IgD-negative memory B cell (primary cell): ENCODE data around the gene LRRC37A. TPM values are rescaled to one million over a fixed set of nuclear protein-coding genes. Genes with fewer than 3 reads are reported as not detected.
"Not testable (repeated sequence)": the region's sequence is repeated elsewhere in the genome, so short reads cannot be mapped to it uniquely, and the experiment has no call there.

Experiments used
- H3K27ac Mint-ChIP-seq, 3 donors: one replicate each; pipeline ENCODE4 v1.8.0; 2020 to 2022; ENCODE audit warnings: mild to moderate bottlenecking in 3 of 3, mixed read lengths in 3 of 3, moderate library complexity in 1 of 3
- H3K27me3 Mint-ChIP-seq: one replicate; pipeline ENCODE4 v1.8.0; 2021; ENCODE audit warnings: mixed read lengths
- H3K36me3 Mint-ChIP-seq: one replicate; pipeline ENCODE4 v1.8.0; 2020; ENCODE audit warnings: mild to moderate bottlenecking, mixed read lengths
- H3K4me1 Mint-ChIP-seq, 3 donors: one replicate each; pipeline ENCODE4 v1.8.0; 2020 to 2022; ENCODE audit warnings: mixed read lengths in 3 of 3, mild to moderate bottlenecking in 1 of 3
- H3K4me3 Mint-ChIP-seq, 4 donors: one replicate each; pipeline ENCODE4 v1.8.0; 2020 to 2022; ENCODE audit warnings: mild to moderate bottlenecking in 4 of 4, mixed read lengths in 4 of 4, moderate library complexity in 3 of 4
- H3K9me3 Mint-ChIP-seq, 3 donors: one replicate each; pipeline ENCODE4 v1.8.0; 2020 to 2021; ENCODE audit warnings: mixed read lengths in 3 of 3, mild to moderate bottlenecking in 1 of 3
- polyA plus RNA-seq: library from polyadenylated mRNA; unstranded; fragments of 300-500 nt; fragmentation: Illumina TruSeq; gene quantifications from one replicate; pipeline ENCODE4 v1.2.3, GENCODE V29; 2021

The LRRC37A gene
- polyA plus RNA-seq, 1 donor from 2014 or later = 1.3 TPM

GRCh38 chr17:46276728-46277479 is 18.0 kb upstream of the LRRC37A start:
- H3K27ac Mint-ChIP-seq = peak overlapping the region in 1 of 3 donors; percentile 64
- not testable (repeated sequence) for H3K27me3 Mint-ChIP-seq, H3K4me3 Mint-ChIP-seq, H3K4me1 Mint-ChIP-seq, H3K9me3 Mint-ChIP-seq, H3K36me3 Mint-ChIP-seq

- not testable (repeated sequence) for H3K27me3 Mint-ChIP-seq
These were observed 13.6 kb upstream of the LRRC37A start for GRCh38 chr17:46281336-46281735.

GRCh38 chr17:46282635-46283034 is 12.3 kb upstream of the LRRC37A start:
- H3K27ac Mint-ChIP-seq, H3K27me3 Mint-ChIP-seq, H3K4me3 Mint-ChIP-seq, H3K36me3 Mint-ChIP-seq, H3K9me3 Mint-ChIP-seq, H3K4me1 Mint-ChIP-seq: not testable (repeated sequence)

More at GRCh38 chr17:46281336-46281735, 13.6 kb upstream of the LRRC37A start:
- H3K4me3 Mint-ChIP-seq, H3K4me1 Mint-ChIP-seq, H3K9me3 Mint-ChIP-seq, H3K27ac Mint-ChIP-seq, H3K36me3 Mint-ChIP-seq: not testable (repeated sequence)

- peak overlapping the region in 1 of 3 donors; percentile 12 for H3K27ac Mint-ChIP-seq
These were observed 10.5 kb upstream of the LRRC37A start for GRCh38 chr17:46284467-46284866.

GRCh38 chr17:46285500-46285899 is 9.4 kb upstream of the LRRC37A start:
- H3K27me3 Mint-ChIP-seq, H3K27ac Mint-ChIP-seq, H3K36me3 Mint-ChIP-seq, H3K4me3 Mint-ChIP-seq, H3K9me3 Mint-ChIP-seq: not testable (repeated sequence)
- peaks cover 1 to 14% (median 5%) of the 10 kb centered on the region in 3 donors for H3K4me1 Mint-ChIP-seq

More at GRCh38 chr17:46284467-46284866, 10.5 kb upstream of the LRRC37A start:
- H3K27me3 Mint-ChIP-seq, H3K9me3 Mint-ChIP-seq, H3K4me3 Mint-ChIP-seq, H3K36me3 Mint-ChIP-seq: not testable (repeated sequence)
- H3K4me1 Mint-ChIP-seq = peaks cover 0 to 13% (median 3%) of the 10 kb centered on the region in 3 donors

GRCh38 chr17:46286764-46287221 is 8.1 kb upstream of the LRRC37A start:
- H3K4me3 Mint-ChIP-seq, H3K36me3 Mint-ChIP-seq, H3K27me3 Mint-ChIP-seq, H3K27ac Mint-ChIP-seq, H3K9me3 Mint-ChIP-seq: not testable (repeated sequence)
- peaks cover 12 to 25% (median 14%) of the 10 kb centered on the region in 3 donors for H3K4me1 Mint-ChIP-seq

- peaks cover 12 to 25% (median 14%) of the 10 kb centered on the region in 3 donors for H3K4me1 Mint-ChIP-seq
- H3K9me3 Mint-ChIP-seq, H3K27me3 Mint-ChIP-seq, H3K27ac Mint-ChIP-seq, H3K4me3 Mint-ChIP-seq, H3K36me3 Mint-ChIP-seq: not testable (repeated sequence)
These were observed 7.3 kb upstream of the LRRC37A start for GRCh38 chr17:46287587-46287986.

- Mint-ChIP-seq H3K4me3 (peak overlapping the region; percentile 51 to 89 (median 84)), H3K27ac (peak overlapping the region; percentile 85 to 94 (median 92)), H3K4me1 (peaks cover 12 to 24% (median 14%) of the 10 kb centered on the region in 3 donors)
- H3K27me3 Mint-ChIP-seq, H3K36me3 Mint-ChIP-seq, H3K9me3 Mint-ChIP-seq: not testable (repeated sequence)
These were observed 3.9 kb upstream of the LRRC37A start for GRCh38 chr17:46290906-46291546.

- H3K4me1 Mint-ChIP-seq = peaks cover 12 to 24% (median 14%) of the 10 kb centered on the region in 3 donors
- peak overlapping the region; percentile 85 to 94 (median 92) for H3K27ac Mint-ChIP-seq
- peak overlapping the region; percentile 51 to 89 (median 84) for H3K4me3 Mint-ChIP-seq
These were observed 3.3 kb upstream of the LRRC37A start for GRCh38 chr17:46291618-46292017.

GRCh38 chr17:46341220-46341619 is 46.3 kb downstream of the LRRC37A start:
- H3K4me1 Mint-ChIP-seq, H3K9me3 Mint-ChIP-seq, H3K4me3 Mint-ChIP-seq, H3K27ac Mint-ChIP-seq, H3K36me3 Mint-ChIP-seq, H3K27me3 Mint-ChIP-seq: not testable (repeated sequence)

More at GRCh38 chr17:46291618-46292017, 3.3 kb upstream of the LRRC37A start:
- not testable (repeated sequence) for H3K36me3 Mint-ChIP-seq, H3K27me3 Mint-ChIP-seq, H3K9me3 Mint-ChIP-seq

- not testable (repeated sequence) for H3K4me1 Mint-ChIP-seq, H3K36me3 Mint-ChIP-seq, H3K27me3 Mint-ChIP-seq, H3K4me3 Mint-ChIP-seq, H3K9me3 Mint-ChIP-seq, H3K27ac Mint-ChIP-seq
These were observed 47.2 kb downstream of the LRRC37A start for GRCh38 chr17:46342131-46342530.

GRCh38 chr17:46348345-46348744 is 53.4 kb downstream of the LRRC37A start:
- H3K4me1 Mint-ChIP-seq, H3K27ac Mint-ChIP-seq, H3K36me3 Mint-ChIP-seq, H3K27me3 Mint-ChIP-seq, H3K4me3 Mint-ChIP-seq, H3K9me3 Mint-ChIP-seq: not testable (repeated sequence)

GRCh38 chr17:46349060-46349459 is 54.1 kb downstream of the LRRC37A start:
- H3K27ac Mint-ChIP-seq, H3K4me1 Mint-ChIP-seq, H3K4me3 Mint-ChIP-seq, H3K9me3 Mint-ChIP-seq, H3K27me3 Mint-ChIP-seq, H3K36me3 Mint-ChIP-seq: not testable (repeated sequence)

- not testable (repeated sequence) for H3K36me3 Mint-ChIP-seq, H3K4me3 Mint-ChIP-seq, H3K27ac Mint-ChIP-seq, H3K4me1 Mint-ChIP-seq, H3K9me3 Mint-ChIP-seq, H3K27me3 Mint-ChIP-seq
These were observed 58.9 kb downstream of the LRRC37A start for GRCh38 chr17:46353856-46354255.

- not testable (repeated sequence) for H3K27ac Mint-ChIP-seq, H3K27me3 Mint-ChIP-seq, H3K4me3 Mint-ChIP-seq, H3K4me1 Mint-ChIP-seq, H3K36me3 Mint-ChIP-seq, H3K9me3 Mint-ChIP-seq
These were observed 66.3 kb downstream of the LRRC37A start for GRCh38 chr17:46361145-46361735.

- H3K27ac Mint-ChIP-seq = peak within 1 kb of the TSS in 1 of 3 donors; percentile 77
- H3K9me3 Mint-ChIP-seq, H3K4me1 Mint-ChIP-seq, H3K27me3 Mint-ChIP-seq, H3K36me3 Mint-ChIP-seq: not testable (repeated sequence)
- H3K4me3 Mint-ChIP-seq = peak within 1 kb of the TSS in 1 of 4 donors; percentile 68
These were observed 66.8 kb downstream of the LRRC37A start, which contains the start of gene ARL17B for GRCh38 chr17:46361755-46362154. Gene ARL17B (minus strand): TSS chr17:46361766. CDS start chr17:46358397, 3,369 bp downstream.
